HuH-7.5 (cell line): Measurements from ENCODE around the gene MMP2.

ENCODE experiments used
- DNase-seq: peaks from one replicate; pipeline ENCODE4 v3.0.0; 2011; ENCODE audit warnings: low spot score

The MMP2 gene

GRCh38 chr16:55513616-55514015 lies 34.6 kb downstream of the MMP2 start:
- DNase-seq: no peak

GRCh38 chr16:55515111-55515510 lies 36.1 kb downstream of the MMP2 start:
- no peak for DNase-seq

- no peak for DNase-seq
Observed at GRCh38 chr16:55521792-55522191, 42.8 kb downstream of the MMP2 start.

- DNase-seq: no peak
Observed at GRCh38 chr16:55526441-55526840, 47.4 kb downstream of the MMP2 start.

GRCh38 chr16:55527885-55528284 lies 48.9 kb downstream of the MMP2 start:
- no peak for DNase-seq

GRCh38 chr16:55529018-55529417 lies 50.0 kb downstream of the MMP2 start:
- no peak for DNase-seq

GRCh38 chr16:55530316-55530856 lies 51.4 kb downstream of the MMP2 start:
- DNase-seq: no peak

GRCh38 chr16:55532227-55532626 lies 53.2 kb downstream of the MMP2 start:
- no peak for DNase-seq

GRCh38 chr16:55534756-55535155 lies 55.8 kb downstream of the MMP2 start:
- no peak for DNase-seq

GRCh38 chr16:55539049-55539448 lies 60.1 kb downstream of the MMP2 start:
- no peak for DNase-seq

GRCh38 chr16:55539488-55539887 lies 60.5 kb downstream of the MMP2 start:
- DNase-seq: no peak

GRCh38 chr16:55540221-55540620 lies 61.2 kb downstream of the MMP2 start:
- no peak for DNase-seq

- no peak for DNase-seq
Observed at GRCh38 chr16:55542459-55543082, 63.6 kb downstream of the MMP2 start.

GRCh38 chr16:55543472-55543871 lies 64.5 kb downstream of the MMP2 start:
- DNase-seq: no peak

GRCh38 chr16:55552621-55553020 lies 73.6 kb downstream of the MMP2 start:
- DNase-seq: no peak

- DNase-seq: no peak
Observed at GRCh38 chr16:55555436-55555835, 76.4 kb downstream of the MMP2 start.
